MCF 10A (cell line): Measurements from ENCODE around the gene MTARC2. TPM values are rescaled to one million over a fixed set of nuclear protein-coding genes. Genes with fewer than 3 reads are reported as not detected.

Experiments used
- BruUV-seq: library from RNA; stranded (reverse); fragments of 400-500 nt; replicated peaks from 2 replicates; lab custom pipeline; 2021; lab: Mats Ljungman, UMichigan
- CTCF ChIA-PET: fragments of 300-600 bp; sonication (Branson Sonifier 250); formaldehyde crosslinking; extraction: SDS; loops from one replicate; lab custom pipeline; 2021; ENCODE audit warnings: antibody characterized with exemption, inconsistent platforms; lab: Yijun Ruan, JAX
- POLR2A ChIA-PET: fragments of 300-600, 350-650 bp; sonication (Branson Sonifier 250); formaldehyde crosslinking; extraction: SDS; loops from one replicate; lab custom pipeline; 2020; ENCODE audit warnings: antibody characterized with exemption, inconsistent platforms; lab: Yijun Ruan, JAX
- DNase-seq: peaks from one replicate; pipeline ENCODE4 v3.0.0-alpha.2; 2018; ENCODE audit not compliant: unreplicated experiment
- H3K27ac Mint-ChIP-seq: one replicate; pipeline ENCODE4 v1.8.0; 2022; ENCODE audit warnings: mild to moderate bottlenecking, low read depth, mixed read lengths; ENCODE audit not compliant: unreplicated experiment
- H3K27me3 Mint-ChIP-seq: one replicate; pipeline ENCODE4 v1.8.0; 2022; ENCODE audit warnings: mixed read lengths; ENCODE audit not compliant: insufficient read depth, unreplicated experiment
- H3K36me3 Mint-ChIP-seq: one replicate; pipeline ENCODE4 v1.8.0; 2022; ENCODE audit warnings: mild to moderate bottlenecking, moderate library complexity, mixed read lengths; ENCODE audit not compliant: insufficient read depth, unreplicated experiment
- H3K4me1 Mint-ChIP-seq: one replicate; pipeline ENCODE4 v1.8.0; 2022; ENCODE audit warnings: mixed read lengths; ENCODE audit not compliant: insufficient read depth, unreplicated experiment
- H3K4me3 Mint-ChIP-seq: one replicate; pipeline ENCODE4 v1.8.0; 2022; ENCODE audit warnings: mild to moderate bottlenecking, moderate library complexity, mixed read lengths; ENCODE audit not compliant: unreplicated experiment
- H3K9me3 Mint-ChIP-seq: one replicate; pipeline ENCODE4 v1.8.0; 2022; ENCODE audit warnings: mixed read lengths; ENCODE audit not compliant: unreplicated experiment
- CTCF ChIP-seq: fragments of 200-600 bp; IDR thresholded peaks from one replicate; pipeline ENCODE4 v1.8.0; 2022; ENCODE audit warnings: antibody characterized with exemption, mild to moderate bottlenecking; ENCODE audit not compliant: unreplicated experiment
- intact Hi-C: fragments of 100-400 bp; cut with micrococcal nuclease; formaldehyde crosslinking; loops from 2 replicates; pipeline ENCODE4 v1.14.1; 2022
- total RNA-seq: library from RNA; stranded (reverse); gene quantifications from 2 replicates; pipeline ENCODE4 v1.2.3, GENCODE V29; 2022

Gene MTARC2
- total RNA-seq, 1 experiment from 2014 or later, result 5.2 TPM

GRCh38 chr1:220775240-220775853, 27.2 kb downstream of the MTARC2 start:
- BruUV-seq, result no TSS peak
- Mint-ChIP-seq H3K27ac (no peak overlapping the region), H3K9me3 (no peaks in the 10 kb centered on the region), H3K4me1 (no peaks in the 10 kb centered on the region), H3K4me3 (no peak overlapping the region), H3K27me3 (no peaks in the 10 kb centered on the region), H3K36me3 (no peaks in the 10 kb centered on the region)
- TF ChIP-seq CTCF, result peak; percentile 100
- intact Hi-C loops, result loop anchor here (5.0 kb wide), 1 partner anchor 783 kb away; no protein-coding TSS in a partner anchor
- ChIA-PET CTCF (interaction anchor here (0.5 to 13.1 kb wide), 71 partner anchors 8 to 927 kb away, joined by 3 to 329 read pairs (median 6); partner anchors contain the start of genes MTARC1 and MTARC2), POLR2A (interaction anchor here (0.7 to 1.5 kb wide), 5 partner anchors 16 to 494 kb away, joined by 3 to 8 read pairs (median 3); no protein-coding TSS in a partner anchor)
- peak; percentile 69 for DNase-seq

GRCh38 chr1:220776254-220776653, 28.1 kb downstream of the MTARC2 start:
- Mint-ChIP-seq H3K36me3 (no peaks in the 10 kb centered on the region), H3K27ac (no peak overlapping the region), H3K4me3 (no peak overlapping the region), H3K27me3 (no peaks in the 10 kb centered on the region), H3K4me1 (no peaks in the 10 kb centered on the region), H3K9me3 (no peaks in the 10 kb centered on the region)
- intact Hi-C loops, result loop anchor here (1.0 to 5.0 kb wide), 10 partner anchors 27 to 939 kb away; partner anchors contain the start of gene C1orf115
- ChIA-PET POLR2A (interaction anchor here (0.6 to 1.5 kb wide), 6 partner anchors 43 to 632 kb away, joined by 3 to 8 read pairs (median 3); no protein-coding TSS in a partner anchor), CTCF (interaction anchor here (0.5 to 13.1 kb wide), 79 partner anchors 8 to 1549 kb away, joined by 3 to 329 read pairs (median 5); partner anchors contain the start of genes BPNT1, MTARC1, MTARC2 and RAB3GAP2)
- no TSS peak for BruUV-seq
- no peak for DNase-seq
- no peak for TF ChIP-seq CTCF

- peak; percentile 88 for DNase-seq
- Mint-ChIP-seq H3K36me3 (no peaks in the 10 kb centered on the region), H3K4me1 (no peaks in the 10 kb centered on the region), H3K27ac (no peak overlapping the region), H3K9me3 (no peaks in the 10 kb centered on the region), H3K4me3 (no peak overlapping the region), H3K27me3 (no peaks in the 10 kb centered on the region)
- no TSS peak for BruUV-seq
- POLR2A ChIA-PET, result interaction anchor here (0.6 to 1.0 kb wide), 5 partner anchors 44 to 632 kb away, joined by 3 to 6 read pairs (median 3); no protein-coding TSS in a partner anchor
- intact Hi-C loops, result loop anchor here (1.0 to 5.0 kb wide), 10 partner anchors 26 to 940 kb away; partner anchors contain the start of gene C1orf115
- TF ChIP-seq CTCF, result peak; percentile 99
- CTCF ChIA-PET, result interaction anchor here (0.5 to 13.1 kb wide), 81 partner anchors 8 to 1549 kb away, joined by 3 to 329 read pairs (median 5); partner anchors contain the start of genes BPNT1, MTARC1, MTARC2 and RAB3GAP2
Observed at GRCh38 chr1:220776720-220777326, 28.7 kb downstream of the MTARC2 start.

- TF ChIP-seq CTCF, result no peak
- H3K27me3 Mint-ChIP-seq, result no peaks in the 10 kb centered on the region
- no peak for DNase-seq
- ChIA-PET CTCF (interaction anchor here (0.5 to 13.4 kb wide), 10 partner anchors 7 to 571 kb away, joined by 3 to 177 read pairs (median 4); no protein-coding TSS in a partner anchor), POLR2A (interaction anchor here (0.9 kb wide), 1 partner anchor 35 kb away, joined by 3 read pairs; the partner anchor contains the start of gene MTARC2)
- no TSS peak for BruUV-seq
- no peak overlapping the region for H3K27ac Mint-ChIP-seq
- no peaks in the 10 kb centered on the region for H3K4me1 Mint-ChIP-seq
- intact Hi-C loops, result no loop called here
- H3K9me3 Mint-ChIP-seq, result no peaks in the 10 kb centered on the region
- H3K36me3 Mint-ChIP-seq, result no peaks in the 10 kb centered on the region
- no peak overlapping the region for H3K4me3 Mint-ChIP-seq
Observed at GRCh38 chr1:220783453-220783852, 35.3 kb downstream of the MTARC2 start.
